H1 (cell line): ENCODE measurements around the gene ZNF134. TPM values are rescaled to one million over a fixed set of nuclear protein-coding genes. Genes with fewer than 3 reads are reported as not detected.

Source experiments
- polyA plus RNA-seq, 7 experiments: library from polyadenylated mRNA; depleted of rRNA in 3 of 7; stranded (reverse) in 5 of 7; unstranded in 2 of 7; fragments of >200 nt in 5 of 7; fragments of 200-250 nt in 2 of 7; gene quantifications; 1 replicate in 5 of 7; 2 replicates in 1 of 7; 4 replicates in 1 of 7; pipeline versions ENCODE4 v1.2.1 to v1.2.3, GENCODE V29; 2011 to 2013; ENCODE audit warnings: missing spikeins in 2 of 7, mixed read lengths in 2 of 7
- total RNA-seq: library from RNA; stranded (reverse); fragmentation: NEBNext Ultra II Directional; extraction: Animal tissue kit (Norgen Biotek cat#: 25700); gene quantifications from 2 replicates; pipeline ENCODE4 v1.2.1, GENCODE V29; 2021

ZNF134 gene
- total and polyA plus RNA-seq, 2 of the 8 experiments (the other 6 are each of a cell fraction or from before 2014, with no cell fraction given), result 16.6 to 54.6 TPM

Other genes starting within 250 kb of the ZNF134 start
- 8.9 and 9.9 TPM in 2 replicates for gene ZNF548, start 224.4 kb upstream of the ZNF134 start, total RNA-seq
- gene ZNF548, start 224.4 kb upstream of the ZNF134 start, polyA plus RNA-seq (2011; rRNA removed), result 7.4 TPM in 2 replicates
- gene ZNF17, start 203.1 kb upstream of the ZNF134 start, total RNA-seq, result 7.9 and 10.2 TPM in 2 replicates
- gene ZNF17, start 203.1 kb upstream of the ZNF134 start, polyA plus RNA-seq (2011; rRNA removed), result 3.8 and 3.9 TPM in 2 replicates
- gene ZNF749, start 178.9 kb upstream of the ZNF134 start, total RNA-seq, result 24.4 and 30.3 TPM in 2 replicates
- 15.2 and 20.4 TPM in 2 replicates for gene ZNF749, start 178.9 kb upstream of the ZNF134 start, polyA plus RNA-seq (2011; rRNA removed)
- gene VN1R1, start 157.1 kb upstream of the ZNF134 start, total RNA-seq, result 1.4 and 1.8 TPM in 2 replicates
- gene VN1R1, start 157.1 kb upstream of the ZNF134 start, polyA plus RNA-seq (2011; rRNA removed), result 0.57 and 0.71 TPM in 2 replicates
- 15.2 and 15.7 TPM in 2 replicates for gene ZNF772, start 136.7 kb upstream of the ZNF134 start, total RNA-seq
- gene ZNF772, start 136.7 kb upstream of the ZNF134 start, polyA plus RNA-seq (2011; rRNA removed), result 4.0 and 4.6 TPM in 2 replicates
- gene ZNF419, start 126.5 kb upstream of the ZNF134 start, total RNA-seq, result 10.0 and 11.9 TPM in 2 replicates
- gene ZNF419, start 126.5 kb upstream of the ZNF134 start, polyA plus RNA-seq (2011; rRNA removed), result 5.8 and 8.7 TPM in 2 replicates
- 8.3 and 9.0 TPM in 2 replicates for gene ZNF773, start 114.3 kb upstream of the ZNF134 start, total RNA-seq
- gene ZNF773, start 114.3 kb upstream of the ZNF134 start, polyA plus RNA-seq (2011; rRNA removed), result 4.2 and 5.6 TPM in 2 replicates
- 9.7 and 10.4 TPM in 2 replicates for gene ZNF549, start 86.9 kb upstream of the ZNF134 start, total RNA-seq
- 3.0 and 4.3 TPM in 2 replicates for gene ZNF549, start 86.9 kb upstream of the ZNF134 start, polyA plus RNA-seq (2011; rRNA removed)
- gene ZNF550, start 54.4 kb upstream of the ZNF134 start, total RNA-seq, result 10.4 and 10.7 TPM in 2 replicates
- gene ZNF550, start 54.4 kb upstream of the ZNF134 start, polyA plus RNA-seq (2011; rRNA removed), result 4.5 and 4.6 TPM in 2 replicates
- 9.7 and 10.3 TPM in 2 replicates for gene ZNF416, start 35.3 kb upstream of the ZNF134 start, total RNA-seq
- 2.7 and 3.2 TPM in 2 replicates for gene ZNF416, start 35.3 kb upstream of the ZNF134 start, polyA plus RNA-seq (2011; rRNA removed)
- gene ZIK1, start 30.1 kb upstream of the ZNF134 start, total RNA-seq, result 36.5 and 38.5 TPM in 2 replicates
- 19.4 and 21.2 TPM in 2 replicates for gene ZIK1, start 30.1 kb upstream of the ZNF134 start, polyA plus RNA-seq (2011; rRNA removed)
- 6.3 and 9.3 TPM in 2 replicates for gene ZNF530, start 14.4 kb upstream of the ZNF134 start, total RNA-seq
- gene ZNF530, start 14.4 kb upstream of the ZNF134 start, polyA plus RNA-seq (2011; rRNA removed), result 4.2 and 4.7 TPM in 2 replicates
- 15.0 and 15.7 TPM in 2 replicates for gene ZNF211, start 18.9 kb downstream of the ZNF134 start, total RNA-seq
- 5.0 and 7.5 TPM in 2 replicates for gene ZNF211, start 18.9 kb downstream of the ZNF134 start, polyA plus RNA-seq (2011; rRNA removed)
- gene ZSCAN4, start 54.7 kb downstream of the ZNF134 start, total RNA-seq, result not detected in 2 replicates
- not detected in 2 replicates for gene ZSCAN4, start 54.7 kb downstream of the ZNF134 start, polyA plus RNA-seq (2011; rRNA removed)
- 30.0 and 33.0 TPM in 2 replicates for gene ZNF551, start 67.7 kb downstream of the ZNF134 start, total RNA-seq
- 14.6 and 19.2 TPM in 2 replicates for gene ZNF551, start 67.7 kb downstream of the ZNF134 start, polyA plus RNA-seq (2011; rRNA removed)
- gene ZNF154, start 95.0 kb downstream of the ZNF134 start, total RNA-seq, result 9.5 and 11.6 TPM in 2 replicates
- gene ZNF154, start 95.0 kb downstream of the ZNF134 start, polyA plus RNA-seq (2011; rRNA removed), result 4.8 and 5.3 TPM in 2 replicates
- gene ZNF671, start 113.4 kb downstream of the ZNF134 start, total RNA-seq, result 6.6 and 7.2 TPM in 2 replicates
- 5.3 and 7.0 TPM in 2 replicates for gene ZNF671, start 113.4 kb downstream of the ZNF134 start, polyA plus RNA-seq (2011; rRNA removed)
- gene ZNF776, start 132.6 kb downstream of the ZNF134 start, total RNA-seq, result 17.3 and 20.5 TPM in 2 replicates
- gene ZNF776, start 132.6 kb downstream of the ZNF134 start, polyA plus RNA-seq (2011; rRNA removed), result 7.8 and 10.6 TPM in 2 replicates
- gene ZNF586, start 155.4 kb downstream of the ZNF134 start, total RNA-seq, result 14.5 and 15.5 TPM in 2 replicates
- 5.7 and 8.1 TPM in 2 replicates for gene ZNF586, start 155.4 kb downstream of the ZNF134 start, polyA plus RNA-seq (2011; rRNA removed)
- 10.6 and 11.6 TPM in 2 replicates for gene ZNF552, start 200.7 kb downstream of the ZNF134 start, total RNA-seq
- 5.9 and 8.8 TPM in 2 replicates for gene ZNF552, start 200.7 kb downstream of the ZNF134 start, polyA plus RNA-seq (2011; rRNA removed)
- gene ZNF587B, start 216.1 kb downstream of the ZNF134 start, total RNA-seq, result 53.7 and 60.1 TPM in 2 replicates
- 11.3 and 13.8 TPM in 2 replicates for gene ZNF587B, start 216.1 kb downstream of the ZNF134 start, polyA plus RNA-seq (2011; rRNA removed)
- gene ZNF587, start 235.6 kb downstream of the ZNF134 start, total RNA-seq, result 41.5 and 42.1 TPM in 2 replicates
- 17.4 and 18.1 TPM in 2 replicates for gene ZNF587, start 235.6 kb downstream of the ZNF134 start, polyA plus RNA-seq (2011; rRNA removed)